Right lobe of liver (tissue), 4 donors: ENCODE data around the gene DECR2.

Source experiments
- CTCF ChIP-seq, 4 donors: fragments of 200-600 bp in 3 of 4; fragments of 450-650 bp in 1 of 4; IDR thresholded peaks; one replicate each; pipeline versions ENCODE4 v1.5.1 to v1.8.0; 2016 to 2022; ENCODE audit warnings: antibody characterized with exemption in 4 of 4, mild to moderate bottlenecking in 2 of 4
- POLR2A ChIP-seq: fragments of 450-650 bp; IDR thresholded peaks from one replicate; pipeline ENCODE4 v1.6.1; 2017; ENCODE audit warnings: antibody characterized with exemption, mild to moderate bottlenecking
- donor health status: DM: no; HTN: no; CAD: no.
- donor health status: DM: no; HTN: no; CAD: no.
- donor health status: DM: no; HTN: yes; CAD: no.

GRCh38 chr16:450785-451512 lies 49.3 kb downstream of the DECR2 start:
- TF ChIP-seq POLR2A (no peak), CTCF (IDR thresholded peaks at IDR 0.05) (no peak)
